Glomerular endothelial cell (primary cell): ENCODE data around the gene EDARADD. TPM values are rescaled to one million over a fixed set of nuclear protein-coding genes. Genes with fewer than 3 reads are reported as not detected.
"Not testable (repeated sequence)": the region's sequence is repeated elsewhere in the genome, so short reads cannot be mapped to it uniquely, and the experiment has no call there.

ENCODE experiments used
- DNase-seq: peaks from one replicate; pipeline ENCODE4 v3.0.0-alpha.2; 2011; ENCODE audit warnings: low read depth, low spot score; ENCODE audit errors: extremely low read depth
- total RNA-seq: library from RNA; depleted of rRNA; stranded (reverse); fragments of >200 nt; gene quantifications from 2 replicates; pipeline ENCODE4 v1.2.3, GENCODE V29; 2015

The EDARADD gene
- total RNA-seq, 1 donor from 2014 or later = not detected

- no peak for DNase-seq
Measured at GRCh38 chr1:236429715-236430274, 35.7 kb downstream of the EDARADD start.

- no peak for DNase-seq
Measured at GRCh38 chr1:236433819-236434315, 39.8 kb downstream of the EDARADD start.

GRCh38 chr1:236438614-236439013 lies 44.5 kb downstream of the EDARADD start:
- DNase-seq = no peak

- no peak for DNase-seq
Measured at GRCh38 chr1:236440373-236440772, 46.3 kb downstream of the EDARADD start.

GRCh38 chr1:236450779-236451178 lies 56.7 kb downstream of the EDARADD start:
- DNase-seq = no peak

GRCh38 chr1:236451796-236452373 lies 57.8 kb downstream of the EDARADD start:
- no peak for DNase-seq

- no peak for DNase-seq
Measured at GRCh38 chr1:236455243-236455642, 61.2 kb downstream of the EDARADD start.

GRCh38 chr1:236457775-236458174 lies 63.7 kb downstream of the EDARADD start:
- DNase-seq = no peak

- DNase-seq = no peak
Measured at GRCh38 chr1:236458996-236459395, 64.9 kb downstream of the EDARADD start.

GRCh38 chr1:236460103-236460502 lies 66.0 kb downstream of the EDARADD start:
- no peak for DNase-seq

- not testable (repeated sequence) for DNase-seq
Measured at GRCh38 chr1:236464197-236464596, 70.1 kb downstream of the EDARADD start.

- DNase-seq = no peak
Measured at GRCh38 chr1:236465231-236465958, 71.3 kb downstream of the EDARADD start.

- no peak for DNase-seq
Measured at GRCh38 chr1:236465959-236466303, 71.8 kb downstream of the EDARADD start.

- DNase-seq = no peak
Measured at GRCh38 chr1:236467327-236467641, 73.2 kb downstream of the EDARADD start.

- no peak for DNase-seq
Measured at GRCh38 chr1:236468625-236469024, 74.5 kb downstream of the EDARADD start.

- DNase-seq = no peak
Measured at GRCh38 chr1:236469466-236469865, 75.4 kb downstream of the EDARADD start.

GRCh38 chr1:236471096-236471495 lies 77.0 kb downstream of the EDARADD start:
- DNase-seq = no peak

GRCh38 chr1:236471653-236472052 lies 77.6 kb downstream of the EDARADD start:
- DNase-seq = no peak

- DNase-seq = no peak
Measured at GRCh38 chr1:236472850-236473788, 79.0 kb downstream of the EDARADD start.

GRCh38 chr1:236476019-236476418 lies 81.9 kb downstream of the EDARADD start:
- no peak for DNase-seq

- no peak for DNase-seq
Measured at GRCh38 chr1:236480758-236481436, 86.8 kb downstream of the EDARADD start.
